Hypothalamus (tissue), 51 donors: ENCODE results near the gene CNTD1.

Source experiments
- DNase-seq, 51 donors: peaks; one replicate each; lab custom pipeline; 2025; lab: John Stamatoyannopoulos, UW

CNTD1 gene

DNA sequence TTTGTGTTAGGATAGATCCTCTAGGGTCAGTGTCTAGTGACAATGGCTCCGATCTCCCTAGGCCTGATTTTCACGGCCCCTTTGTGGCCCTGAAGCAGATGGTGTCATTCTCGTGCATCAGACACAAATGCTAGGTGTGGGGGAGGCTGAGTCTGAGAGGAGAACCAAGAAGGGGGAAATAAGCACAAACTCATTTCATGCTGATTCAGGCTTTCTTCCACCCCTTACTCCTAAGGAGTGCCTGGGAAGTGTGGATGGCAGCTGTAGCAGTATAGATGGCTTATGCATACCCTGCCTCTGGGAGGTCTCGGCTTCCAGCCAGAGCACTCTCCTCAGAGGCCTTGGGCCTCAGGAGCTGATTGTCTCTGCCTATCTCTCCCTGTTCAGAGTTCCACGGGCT is 20.1 kb upstream of the CNTD1 start:
- no peak for DNase-seq

DNA sequence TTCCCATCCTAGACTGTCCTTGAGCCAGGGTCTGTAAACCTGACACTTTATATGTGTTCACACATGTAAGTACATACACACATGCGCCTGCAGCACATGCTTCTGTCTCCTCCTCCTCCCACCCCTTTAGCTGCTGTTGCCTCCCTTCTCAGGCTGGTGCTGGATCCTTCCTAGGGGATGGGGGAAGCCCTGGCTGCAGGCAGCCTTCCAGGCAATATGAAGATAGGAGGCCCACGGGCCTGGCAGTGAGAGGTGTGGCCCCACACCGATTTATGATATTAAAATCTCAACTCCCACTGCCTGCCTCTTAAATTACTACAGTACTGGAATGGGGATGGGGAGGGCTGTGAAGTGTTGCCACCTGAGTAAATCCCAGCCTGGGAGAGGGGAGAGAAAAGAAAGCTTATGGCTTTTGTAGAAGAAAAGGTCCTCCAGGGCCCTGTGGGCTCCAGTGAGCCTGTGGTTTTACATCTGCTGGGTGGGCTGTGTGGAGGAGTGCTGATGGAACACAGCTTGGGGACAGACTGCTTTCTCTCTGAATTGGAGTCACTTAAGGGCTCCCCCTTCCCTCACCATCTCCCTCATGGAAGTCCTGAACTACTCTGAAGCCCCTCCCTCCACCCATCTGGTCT is 19.2 kb upstream of the CNTD1 start:
- no peak for DNase-seq

DNA sequence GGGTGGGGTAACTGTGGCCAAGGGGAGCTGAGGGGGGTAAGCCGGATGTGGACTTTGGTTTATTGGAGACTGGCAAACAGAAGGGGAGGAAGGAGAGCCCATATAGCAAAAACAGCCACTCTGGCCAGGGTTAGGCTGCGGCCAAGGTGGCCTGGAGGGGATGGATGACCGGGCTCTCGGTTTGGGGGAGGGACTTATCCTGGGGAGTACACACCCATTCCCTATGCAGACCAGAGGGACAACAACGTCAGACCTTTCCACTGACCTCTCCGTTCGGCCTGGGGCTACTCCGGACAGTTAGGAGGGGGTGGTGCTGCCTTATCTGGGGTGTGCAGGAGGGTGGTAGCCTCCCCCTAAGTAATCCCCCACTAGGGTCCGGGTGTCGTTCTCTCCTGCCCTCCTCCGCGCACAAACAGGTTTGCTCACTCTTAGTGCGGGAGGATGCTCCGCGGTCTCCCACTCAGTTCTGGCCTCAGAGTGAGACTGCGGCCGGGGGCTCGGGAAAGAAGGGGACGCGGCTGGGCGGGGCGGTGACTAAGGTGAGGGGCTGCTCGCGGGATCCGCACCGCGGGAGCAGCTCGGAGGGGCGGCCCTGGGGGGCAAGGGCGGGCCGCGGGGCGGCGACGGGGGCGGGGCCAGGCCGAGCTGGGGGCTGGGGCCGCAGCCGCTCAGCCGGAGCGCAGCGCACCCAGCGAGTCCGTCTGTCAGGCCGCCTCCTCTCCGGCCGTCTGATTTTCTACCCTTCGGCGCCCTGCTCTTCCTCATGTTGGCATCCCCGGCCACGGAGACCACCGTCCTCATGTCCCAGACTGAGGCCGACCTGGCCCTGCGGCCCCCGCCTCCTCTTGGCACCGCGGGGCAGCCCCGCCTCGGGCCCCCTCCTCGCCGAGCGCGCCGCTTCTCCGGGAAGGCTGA is 18.5 kb upstream of the CNTD1 start, which contains the start of gene WNK4:
Gene WNK4, plus strand, starts transcription at position 675 of the 915 bp plus-strand sequence. Its CDS starts 89 bp downstream, at position 764.
- DNase-seq: no peak

DNA sequence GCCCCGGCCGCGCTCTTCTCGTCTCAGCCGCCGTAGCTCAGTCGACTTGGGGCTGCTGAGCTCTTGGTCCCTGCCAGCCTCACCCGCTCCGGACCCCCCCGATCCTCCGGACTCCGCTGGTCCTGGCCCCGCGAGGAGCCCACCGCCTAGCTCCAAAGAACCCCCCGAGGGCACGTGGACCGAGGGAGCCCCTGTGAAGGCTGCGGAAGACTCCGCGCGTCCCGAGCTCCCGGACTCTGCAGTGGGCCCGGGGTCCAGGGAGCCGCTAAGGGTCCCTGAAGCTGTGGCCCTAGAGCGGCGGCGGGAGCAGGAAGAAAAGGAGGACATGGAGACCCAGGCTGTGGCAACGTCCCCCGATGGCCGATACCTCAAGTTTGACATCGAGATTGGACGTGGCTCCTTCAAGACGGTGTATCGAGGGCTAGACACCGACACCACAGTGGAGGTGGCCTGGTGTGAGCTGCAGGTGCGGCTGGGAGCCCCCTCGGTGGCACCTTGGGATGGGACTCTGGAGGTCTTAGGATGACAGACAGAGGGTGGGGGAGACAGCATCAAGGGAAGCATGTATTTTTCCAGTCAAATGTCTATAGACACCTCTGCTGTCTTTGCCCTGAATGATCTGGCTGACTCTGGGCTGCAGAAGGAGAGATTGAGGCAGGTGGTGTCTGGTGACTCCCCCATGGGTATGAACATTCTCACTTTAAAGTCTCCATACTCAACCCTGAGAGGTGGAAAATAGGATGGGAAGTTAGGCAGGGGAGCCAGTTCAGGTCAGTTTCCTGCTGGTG is 17.6 kb upstream of the CNTD1 start:
- DNase-seq: no peak

DNA sequence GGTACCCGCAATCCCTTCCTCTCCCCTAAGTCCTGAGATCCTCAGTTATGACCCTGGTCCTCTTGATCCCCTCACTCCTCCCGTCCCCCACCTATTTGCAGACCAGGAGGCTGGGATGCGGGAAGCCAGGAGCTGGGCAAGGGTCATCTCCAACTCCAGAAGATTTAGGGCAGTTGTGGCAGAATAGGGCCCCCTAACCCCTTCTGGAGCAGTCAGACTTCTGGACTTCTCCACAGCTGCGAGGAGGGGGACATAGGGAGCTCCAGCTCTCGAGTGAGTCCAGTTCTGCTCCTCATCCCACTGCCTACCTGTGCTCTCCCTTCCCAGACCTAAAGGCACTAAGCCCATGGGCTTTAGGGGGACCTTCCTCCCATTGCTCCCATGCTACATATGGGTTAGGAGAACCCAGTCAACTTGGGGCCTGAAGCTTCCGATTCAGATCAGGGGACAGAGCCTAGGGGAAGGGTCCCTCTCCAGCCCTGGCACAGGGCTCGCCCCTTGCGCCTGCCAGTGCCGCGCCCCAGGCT is 17.0 kb upstream of the CNTD1 start:
- no peak for DNase-seq

DNA sequence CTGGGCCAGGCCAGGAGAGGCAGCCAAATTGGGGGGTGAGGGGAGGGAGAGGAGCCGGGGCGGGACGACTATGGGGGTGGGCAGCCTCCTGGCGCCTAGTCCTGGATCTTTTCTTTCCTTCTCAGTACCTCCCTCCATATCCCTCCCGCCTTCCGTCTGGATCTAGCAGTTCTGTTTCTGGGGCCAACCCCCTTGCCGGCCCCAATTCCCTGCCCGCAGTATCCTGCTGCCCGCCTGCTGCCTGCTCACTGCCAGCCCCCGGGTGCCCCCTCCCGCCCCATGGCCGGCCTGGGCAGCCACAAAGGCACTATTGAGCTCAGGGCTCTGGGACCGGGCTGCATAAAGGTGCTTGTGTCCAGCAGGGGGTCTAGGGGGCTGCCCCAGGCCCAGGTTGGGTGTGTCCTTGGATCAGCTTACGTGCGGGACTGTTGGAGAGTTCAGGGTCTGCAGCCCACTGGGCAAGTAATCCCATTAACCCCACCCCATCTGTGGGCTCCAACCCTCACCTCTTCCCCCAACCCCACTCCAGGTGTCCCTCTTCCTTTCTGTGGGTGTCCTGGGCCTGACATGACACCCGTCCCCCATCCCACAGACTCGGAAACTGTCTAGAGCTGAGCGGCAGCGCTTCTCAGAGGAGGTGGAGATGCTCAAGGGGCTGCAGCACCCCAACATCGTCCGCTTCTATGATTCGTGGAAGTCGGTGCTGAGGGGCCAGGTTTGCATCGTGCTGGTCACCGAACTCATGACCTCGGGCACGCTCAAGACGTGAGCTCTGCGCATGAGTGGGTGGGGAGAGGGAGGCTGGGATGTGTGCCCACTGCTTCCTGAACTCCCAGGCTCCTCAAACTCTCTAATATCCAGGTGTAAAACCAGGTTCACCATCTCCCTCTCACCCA is 16.2 kb upstream of the CNTD1 start:
- DNase-seq: no peak

DNA sequence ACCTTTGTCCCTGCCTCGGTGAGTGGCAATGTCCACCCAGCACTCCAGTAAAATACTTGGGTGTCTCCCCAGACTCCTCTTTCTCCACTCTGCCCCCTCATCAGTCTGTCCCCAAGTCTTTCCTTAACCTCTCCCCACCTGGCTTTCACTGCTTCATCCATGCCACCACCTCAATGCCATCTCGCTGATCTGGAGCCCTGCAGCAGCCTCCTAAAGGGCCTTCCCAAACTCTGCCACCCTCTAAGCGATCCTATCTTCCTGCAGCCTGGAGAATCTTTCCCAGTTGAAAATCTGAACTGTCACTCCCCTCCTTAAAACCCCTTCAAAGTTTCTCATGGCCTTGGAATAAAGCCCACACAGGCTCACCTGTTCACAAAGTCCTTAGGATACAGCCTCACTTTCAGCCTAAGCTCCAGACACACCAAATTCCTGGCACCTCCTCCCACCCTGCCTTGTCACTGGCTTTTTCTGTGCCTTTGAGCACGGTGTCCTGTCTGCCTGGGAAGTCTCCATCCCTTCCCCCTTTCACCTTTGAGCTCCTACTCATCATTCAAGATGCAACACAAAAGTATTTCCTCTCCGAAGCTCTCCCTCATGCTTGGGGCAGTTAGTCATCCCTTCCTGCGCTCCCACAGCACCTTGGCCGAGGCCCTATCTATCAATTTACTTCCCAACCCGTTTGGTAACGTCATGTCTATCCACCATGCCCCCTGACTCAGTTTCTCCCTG is 15.4 kb upstream of the CNTD1 start:
- no peak for DNase-seq

DNA sequence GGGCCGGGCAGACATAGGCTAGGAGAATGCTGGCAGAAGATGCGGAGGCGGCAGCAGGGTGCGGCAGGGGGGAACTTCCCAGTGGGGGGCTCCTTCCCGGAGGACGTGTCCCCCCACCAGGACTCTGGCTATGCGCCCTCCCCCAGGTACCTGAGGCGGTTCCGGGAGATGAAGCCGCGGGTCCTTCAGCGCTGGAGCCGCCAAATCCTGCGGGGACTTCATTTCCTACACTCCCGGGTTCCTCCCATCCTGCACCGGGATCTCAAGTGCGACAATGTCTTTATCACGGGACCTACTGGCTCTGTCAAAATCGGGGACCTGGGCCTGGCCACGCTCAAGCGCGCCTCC is 14.9 kb upstream of the CNTD1 start:
- DNase-seq: no peak

DNA sequence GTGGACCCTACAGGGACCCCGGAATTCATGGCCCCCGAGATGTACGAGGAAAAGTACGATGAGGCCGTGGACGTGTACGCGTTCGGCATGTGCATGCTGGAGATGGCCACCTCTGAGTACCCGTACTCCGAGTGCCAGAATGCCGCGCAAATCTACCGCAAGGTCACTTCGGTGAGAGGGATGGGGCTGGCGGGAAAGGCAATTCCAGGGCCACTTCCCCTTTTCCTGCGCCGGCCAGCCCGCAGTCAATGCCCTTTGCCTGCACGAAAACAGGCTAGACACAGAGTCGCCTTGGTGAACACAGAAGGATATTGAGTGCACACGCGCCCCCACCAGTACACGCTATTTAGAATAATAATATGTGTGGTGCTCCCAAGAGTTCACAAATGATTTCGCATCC is 14.3 kb upstream of the CNTD1 start:
- DNase-seq: peak in 1 of 51 donors; percentile 5

DNA sequence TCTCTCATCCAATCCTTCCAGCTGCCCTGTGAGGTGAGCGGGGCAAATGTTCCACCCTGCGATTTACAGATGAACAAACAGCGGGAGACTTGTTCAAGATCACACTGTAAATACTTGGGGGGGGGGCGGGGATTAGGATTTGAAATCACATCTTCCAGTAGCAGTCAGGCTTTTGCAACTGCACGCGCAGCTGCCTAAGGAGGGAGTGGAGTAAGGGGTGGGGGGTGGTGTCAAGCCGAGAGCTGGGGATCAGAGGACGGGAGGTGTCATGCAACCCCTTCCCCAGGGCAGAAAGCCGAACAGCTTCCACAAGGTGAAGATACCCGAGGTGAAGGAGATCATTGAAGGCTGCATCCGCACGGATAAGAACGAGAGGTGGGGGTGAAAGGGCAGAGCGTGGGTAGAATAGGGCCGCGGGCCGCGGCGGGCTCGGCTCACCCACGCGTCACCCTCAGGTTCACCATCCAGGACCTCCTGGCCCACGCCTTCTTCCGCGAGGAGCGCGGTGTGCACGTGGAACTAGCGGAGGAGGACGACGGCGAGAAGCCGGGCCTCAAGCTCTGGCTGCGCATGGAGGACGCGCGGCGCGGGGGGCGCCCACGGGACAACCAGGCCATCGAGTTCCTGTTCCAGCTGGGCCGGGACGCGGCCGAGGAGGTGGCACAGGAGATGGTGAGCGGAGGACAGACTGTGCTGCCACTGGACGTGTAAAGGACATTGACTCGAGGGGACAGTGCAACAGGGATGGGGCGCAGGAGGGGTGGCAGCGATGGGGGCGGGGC is 13.7 kb upstream of the CNTD1 start:
- no peak for DNase-seq

DNA sequence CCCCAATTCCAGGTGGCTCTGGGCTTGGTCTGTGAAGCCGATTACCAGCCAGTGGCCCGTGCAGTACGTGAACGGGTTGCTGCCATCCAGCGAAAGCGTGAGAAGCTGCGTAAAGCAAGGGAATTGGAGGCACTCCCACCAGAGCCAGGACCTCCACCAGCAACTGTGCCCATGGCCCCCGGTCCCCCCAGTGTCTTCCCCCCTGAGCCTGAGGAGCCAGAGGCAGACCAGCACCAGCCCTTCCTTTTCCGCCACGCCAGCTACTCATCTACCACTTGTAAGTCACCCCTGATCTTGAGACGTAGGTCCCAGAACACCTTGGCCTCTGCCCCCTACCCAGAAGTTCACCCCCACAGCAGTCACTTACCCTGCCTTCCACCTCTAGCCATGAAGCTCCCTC is 11.4 kb upstream of the CNTD1 start:
- DNase-seq: no peak

DNA sequence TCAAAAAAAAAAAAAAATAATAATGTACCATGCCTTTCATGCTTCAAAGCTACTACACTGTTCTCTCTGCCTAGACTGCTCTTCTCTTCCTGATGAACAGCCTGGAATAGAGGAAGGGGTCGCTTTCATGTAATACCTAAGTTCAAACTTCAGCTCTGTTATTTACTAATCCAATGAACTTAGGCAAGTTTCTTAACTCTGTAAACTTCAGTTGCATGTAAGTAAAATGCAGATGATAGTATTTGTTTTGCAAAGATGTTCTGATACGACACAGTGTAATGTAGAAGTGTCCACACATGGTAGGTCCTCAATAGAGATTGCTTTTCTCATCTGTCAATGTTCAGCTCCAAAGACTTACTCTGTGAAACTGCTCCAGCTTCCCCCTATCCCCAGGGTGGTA is 6.7 kb upstream of the CNTD1 start:
- no peak for DNase-seq

DNA sequence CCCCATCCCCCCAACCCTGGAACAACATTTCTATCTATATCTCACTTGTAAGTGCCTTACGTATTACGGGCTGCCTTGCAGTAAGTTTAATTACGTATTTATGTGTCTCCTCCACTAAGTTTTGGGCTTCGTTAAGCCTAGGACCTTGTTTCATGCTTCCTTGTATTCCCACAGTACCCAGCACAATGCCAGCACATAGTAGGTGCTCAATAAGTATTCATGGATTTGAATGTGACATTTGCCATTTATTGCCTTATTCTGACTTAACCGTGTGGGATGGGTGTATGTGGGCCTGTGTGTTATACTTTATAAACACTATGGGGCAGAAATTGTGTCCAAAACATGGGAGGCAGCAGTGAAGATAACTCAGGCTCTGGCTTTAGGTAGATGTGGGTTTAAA is 6.1 kb upstream of the CNTD1 start:
- no peak for DNase-seq

DNA sequence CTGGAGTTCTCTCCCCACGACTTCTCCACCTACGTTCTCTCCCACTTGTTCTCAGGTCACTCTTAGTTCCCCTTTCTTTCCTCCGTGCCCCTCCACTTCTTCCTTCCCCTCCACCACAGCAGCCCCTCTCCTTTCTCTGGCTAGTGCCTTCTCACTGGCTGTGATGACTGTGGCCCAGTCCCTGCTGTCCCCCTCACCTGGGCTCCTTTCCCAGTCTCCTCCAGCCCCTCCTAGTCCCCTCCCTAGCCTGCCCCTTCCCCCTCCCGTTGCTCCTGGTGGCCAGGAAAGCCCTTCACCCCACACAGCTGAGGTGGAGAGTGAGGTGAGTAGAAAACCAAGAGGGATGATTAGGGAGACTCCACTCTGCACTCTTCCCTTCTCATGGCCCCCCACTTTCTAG is 3.6 kb upstream of the CNTD1 start:
- DNase-seq: no peak

DNA sequence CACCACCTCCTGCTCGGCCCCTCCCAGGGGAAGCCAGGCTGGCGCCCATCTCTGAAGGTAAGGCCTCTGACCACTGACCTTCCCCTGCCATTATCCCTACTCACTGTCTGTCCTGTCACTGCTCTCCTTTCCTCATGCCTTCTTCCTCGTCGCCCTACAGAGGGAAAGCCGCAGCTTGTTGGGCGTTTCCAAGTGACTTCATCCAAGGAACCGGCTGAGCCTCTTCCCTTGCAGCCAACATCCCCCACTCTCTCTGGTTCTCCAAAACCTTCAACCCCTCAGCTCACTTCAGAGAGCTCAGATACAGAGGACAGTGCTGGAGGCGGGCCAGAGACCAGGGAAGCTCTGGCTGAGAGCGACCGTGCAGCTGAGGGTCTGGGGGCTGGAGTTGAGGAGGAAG is 3.2 kb upstream of the CNTD1 start:
- no peak for DNase-seq

DNA sequence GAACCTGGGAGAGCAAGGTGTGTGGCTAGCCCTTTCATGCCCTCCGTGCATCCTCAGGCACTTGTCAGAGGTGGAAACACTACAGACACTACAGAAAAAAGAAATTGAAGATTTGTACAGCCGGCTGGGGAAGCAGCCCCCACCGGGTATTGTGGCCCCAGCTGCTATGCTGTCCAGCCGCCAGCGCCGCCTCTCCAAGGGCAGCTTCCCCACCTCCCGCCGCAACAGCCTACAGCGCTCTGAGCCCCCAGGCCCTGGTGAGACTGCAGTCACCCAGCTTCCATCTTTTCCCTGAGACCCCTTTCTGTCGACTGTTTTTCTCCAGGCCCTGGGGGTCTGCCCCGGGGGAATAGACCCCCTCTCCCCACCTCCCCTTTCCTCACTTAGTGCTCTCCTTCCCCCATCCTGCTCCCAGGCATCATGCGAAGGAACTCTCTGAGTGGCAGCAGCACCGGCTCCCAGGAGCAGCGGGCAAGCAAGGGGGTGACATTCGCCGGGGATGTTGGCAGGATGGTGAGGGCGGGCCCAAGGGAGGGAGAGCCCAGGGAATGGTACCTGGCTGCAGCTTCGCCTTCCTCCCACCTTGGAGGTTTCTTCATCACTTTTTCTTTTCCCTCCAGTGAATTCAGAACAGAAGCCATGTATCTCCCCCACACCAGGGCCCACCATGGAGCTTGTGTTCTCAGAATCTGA is 2.4 kb upstream of the CNTD1 start:
- DNase-seq: no peak

DNA sequence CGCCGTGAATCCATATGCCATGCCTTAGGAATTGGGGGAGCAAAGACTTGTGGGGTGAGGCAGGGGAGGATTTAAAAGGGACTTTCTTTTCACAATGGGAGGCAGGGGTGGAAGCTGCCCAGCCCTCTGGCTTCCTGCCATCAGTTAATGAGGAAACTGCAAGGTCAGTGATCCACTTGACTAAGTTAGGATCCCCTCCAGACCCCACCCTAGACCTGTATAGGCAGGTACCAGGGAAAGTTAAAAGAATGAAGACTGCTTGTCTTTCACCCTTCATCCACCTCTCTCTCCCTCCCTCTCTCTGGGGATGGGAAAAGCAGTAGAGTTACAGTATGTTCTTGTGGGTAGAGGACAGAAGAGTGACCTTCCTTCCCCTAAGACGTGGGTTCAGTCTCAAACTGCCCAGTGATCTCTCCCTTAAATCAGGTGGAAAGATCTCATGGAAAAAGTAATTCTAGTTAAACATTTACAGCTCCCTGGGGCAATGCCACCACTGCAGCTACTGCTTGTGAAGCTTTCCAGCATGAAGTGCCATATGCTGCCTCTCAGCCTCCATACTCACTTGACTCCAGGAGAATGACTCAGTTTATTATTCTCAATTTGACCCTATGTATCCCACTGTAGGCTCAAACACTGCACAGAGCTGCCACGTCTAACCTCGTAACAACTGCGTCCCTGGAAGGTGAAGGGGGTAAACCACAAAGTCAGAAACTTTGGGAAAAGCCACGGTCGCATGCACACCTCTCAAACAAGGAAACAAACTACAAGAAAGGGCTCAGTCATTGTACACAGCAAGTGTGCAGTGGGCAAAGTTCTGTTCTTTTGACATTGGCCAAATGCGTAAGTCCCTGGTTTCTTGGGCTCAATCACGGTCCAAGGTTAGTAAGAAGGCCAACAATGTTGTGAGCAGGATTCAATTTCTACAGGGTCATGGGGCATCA is 1.3 kb upstream of the CNTD1 start:
- no peak for DNase-seq
